ENCODE results near the gene NTM.

- TF ChIP-seq CTCF (IDR thresholded peaks at IDR 0.05; ENCODE audit: control extremely low read depth in 1 of 3, insufficient read depth in 1 of 3, low read depth in 1 of 3, low read length in 3 of 3) (no peak), EGR1 (IDR thresholded peaks at IDR 0.05; ENCODE audit: borderline replicate concordance, low read depth, low read length) (no peak)
Measured at GRCh38 chr11:132072044-132072857, 701.8 kb downstream of the NTM start.
